IMR-90 (cell line): ENCODE measurements around the gene MAPK1. TPM values are rescaled to one million over a fixed set of nuclear protein-coding genes. Genes with fewer than 3 reads are reported as not detected.
"Not testable (repeated sequence)": the region's sequence is repeated elsewhere in the genome, so short reads cannot be mapped to it uniquely, and the experiment has no call there.

ENCODE experiments used
- ATAC-seq: fragments of 200-7000 bp; cut with Tn5 transposase; 2 replicates; pipeline ENCODE4 v1.9.1; 2020; ENCODE audit warnings: low read depth, mild to moderate bottlenecking, moderate library complexity
- BruUV-seq: library from RNA; stranded (reverse); fragments of 400-500 nt; replicated peaks from 2 replicates; lab custom pipeline; 2021; lab: Mats Ljungman, UMichigan
- CTCF ChIA-PET: fragments of 300-600 bp; formaldehyde crosslinking; extraction: SDS; loops from one replicate; lab custom pipeline; 2021; ENCODE audit warnings: antibody characterized with exemption; lab: Yijun Ruan, JAX
- POLR2A ChIA-PET: fragments of 300-600 bp; sonication (Branson Sonifier 250); formaldehyde crosslinking; loops from one replicate; lab custom pipeline; 2022; ENCODE audit warnings: antibody characterized with exemption; ENCODE audit not compliant: unreplicated experiment; lab: Charles Lee
- DNase-seq: peaks from one replicate; pipeline ENCODE4 v3.0.0; 2013
- H2AFZ ChIP-seq: replicated peaks from 2 replicates; pipeline ENCODE3; 2013; ENCODE audit warnings: low read length, mild to moderate bottlenecking; ENCODE audit not compliant: poor library complexity
- H2AK5ac ChIP-seq: 2 replicates; pipeline ENCODE4 v1.6.1; 2013; ENCODE audit warnings: low read depth, low read length, inconsistent platforms
- H2AK9ac ChIP-seq: replicated peaks from 2 replicates; pipeline ENCODE3; 2013; ENCODE audit warnings: mild to moderate bottlenecking, low read depth, low read length, moderate library complexity; ENCODE audit not compliant: poor library complexity
- H2BK120ac ChIP-seq: 2 replicates; pipeline ENCODE4 v1.6.1; 2013; ENCODE audit warnings: low read depth, low read length, inconsistent platforms
- H2BK15ac ChIP-seq: 3 replicates; pipeline ENCODE4 v1.6.1; 2013; ENCODE audit warnings: low read depth, low read length, inconsistent platforms
- H2BK20ac ChIP-seq: 2 replicates; pipeline ENCODE4 v1.6.1; 2013; ENCODE audit warnings: low read depth, mild to moderate bottlenecking, inconsistent platforms, low read length, moderate library complexity
- H2BK5ac ChIP-seq: 2 replicates; pipeline ENCODE4 v1.6.1; 2013; ENCODE audit warnings: mild to moderate bottlenecking, low read depth, low read length, inconsistent platforms; ENCODE audit not compliant: poor library complexity, severe bottlenecking
- H3K14ac ChIP-seq: replicated peaks from 2 replicates; pipeline ENCODE4 v1.6.1; 2013; ENCODE audit warnings: low read depth, low read length, inconsistent platforms
- H3K18ac ChIP-seq: 2 replicates; pipeline ENCODE4 v1.6.1; 2013; ENCODE audit warnings: low read depth, low read length, control low read depth
- H3K23ac ChIP-seq: 2 replicates; pipeline ENCODE4 v1.6.1; 2013; ENCODE audit warnings: low read depth, low read length, inconsistent platforms
- H3K27ac ChIP-seq: 2 replicates; pipeline ENCODE4 v1.5.1; 2013; ENCODE audit warnings: mild to moderate bottlenecking, control low read depth, low read length; ENCODE audit not compliant: insufficient read depth
- H3K27me3 ChIP-seq: 2 replicates; pipeline ENCODE4 v1.6.1; 2013; ENCODE audit warnings: low read length; ENCODE audit not compliant: control insufficient read depth, insufficient read depth
- H3K36me3 ChIP-seq: 2 replicates; pipeline ENCODE4 v1.6.1; 2013; ENCODE audit warnings: low read length, mixed read lengths; ENCODE audit not compliant: control insufficient read depth, insufficient read depth
- H3K4ac ChIP-seq: 2 replicates; pipeline ENCODE4 v1.6.1; 2013; ENCODE audit warnings: low read depth, low read length, inconsistent platforms
- H3K4me1 ChIP-seq: 2 replicates; pipeline ENCODE4 v1.6.1; 2013; ENCODE audit warnings: low read length, mixed read lengths; ENCODE audit not compliant: control insufficient read depth, insufficient read depth
- H3K4me2 ChIP-seq: 2 replicates; pipeline ENCODE4 v1.6.1; 2013; ENCODE audit warnings: low read depth, mild to moderate bottlenecking, control low read depth, low read length, moderate library complexity
- H3K4me3 ChIP-seq: 2 replicates; pipeline ENCODE4 v1.5.1; 2013; ENCODE audit warnings: low read depth, mild to moderate bottlenecking, control low read depth, low read length, moderate library complexity; ENCODE audit not compliant: insufficient read depth
- H3K56ac ChIP-seq: 2 replicates; pipeline ENCODE4 v1.6.1; 2013; ENCODE audit warnings: low read length, inconsistent platforms; ENCODE audit not compliant: insufficient read depth; ENCODE audit errors: extremely low read depth
- H3K79me1 ChIP-seq, 2 experiments: 2 replicates each; pipeline ENCODE4 v1.6.1; 2013; ENCODE audit warnings: low read length in 2 of 2, inconsistent platforms in 1 of 2, low read depth in 1 of 2
- H3K9ac ChIP-seq: 2 replicates; pipeline ENCODE4 v1.6.1; 2013; ENCODE audit warnings: low read depth, low read length, control low read depth
- H3K9me1 ChIP-seq: 2 replicates; pipeline ENCODE4 v1.6.1; 2013; ENCODE audit warnings: low read length, inconsistent platforms; ENCODE audit not compliant: insufficient read depth
- H3K9me3 ChIP-seq: 2 replicates; pipeline ENCODE4 v1.6.1; 2013; ENCODE audit warnings: low read length; ENCODE audit not compliant: control insufficient read depth, insufficient read depth
- H4K20me1 ChIP-seq: 2 replicates; pipeline ENCODE4 v1.6.1; 2013; ENCODE audit warnings: low read length, inconsistent platforms; ENCODE audit not compliant: insufficient read depth
- H4K5ac ChIP-seq: 2 replicates; pipeline ENCODE4 v1.6.1; 2013; ENCODE audit warnings: mild to moderate bottlenecking, low read depth, low read length, control low read depth
- H4K8ac ChIP-seq, 2 experiments: 2 replicates each; pipeline ENCODE4 v1.6.1; 2013; ENCODE audit warnings: low read depth in 2 of 2, low read length in 2 of 2, control low read depth in 1 of 2, inconsistent platforms in 1 of 2
- H4K91ac ChIP-seq: 2 replicates; pipeline ENCODE4 v1.6.1; 2013; ENCODE audit warnings: low read depth, low read length, inconsistent platforms; ENCODE audit not compliant: insufficient read depth
- WGBS, 2 experiments: methylation state at CpG; one replicate each; pipeline versions ENCODE4 v1.1.5 to v1.1.7; 2013; ENCODE audit warnings: missing lambda C conversion rate in 2 of 2; ENCODE audit not compliant: insufficient read length in 1 of 2; ENCODE audit errors: extremely low coverage in 2 of 2; 5-methylcytosine and 5-hydroxymethylcytosine counted together
- dilution Hi-C: fragments of 300-500 bp; cut with HindIII; formaldehyde crosslinking; loops from one replicate; pipeline ENCODE4 v1.14.3; 2018; ENCODE audit warnings: low sequenced_read_pairs; ENCODE audit not compliant: unreplicated experiment
- in situ Hi-C: fragments of 300-500 bp; cut with MboI; formaldehyde crosslinking; loops from 3 replicates; pipeline ENCODE4 v1.14.3; 2019; ENCODE audit warnings: low sequenced_read_pairs, inconsistent platforms, mixed read lengths
- intact Hi-C: fragments of 100-400 bp; cut with micrococcal nuclease; formaldehyde crosslinking; loops from 2 replicates; pipeline ENCODE4 v1.10.0; 2022
- polyA plus RNA-seq, 3 experiments: library from polyadenylated mRNA; depleted of rRNA; stranded (reverse); fragments of >200 nt; gene quantifications; 2 replicates each; pipeline ENCODE4 v1.2.3, GENCODE V29; 2012; ENCODE audit warnings: low replicate concordance in 1 of 3
- total RNA-seq: library from RNA; depleted of rRNA; stranded (reverse); fragments of >200 nt; gene quantifications from 2 replicates; pipeline ENCODE4 v1.2.3, GENCODE V29; 2012

Gene MAPK1
- total and polyA plus RNA-seq, 2 of the 4 experiments (the other 2 are of a cell fraction) = 41.0 to 51.3 TPM

GRCh38 chr22:21824962-21825361 lies 42.5 kb downstream of the MAPK1 start:
- CTCF ChIA-PET, H4K91ac ChIP-seq, H2BK5ac ChIP-seq, H2BK15ac ChIP-seq, POLR2A ChIA-PET, H4K5ac ChIP-seq, H3K4me2 ChIP-seq, H2AFZ ChIP-seq, in situ Hi-C loops, H3K9me3 ChIP-seq, DNase-seq, H2AK9ac ChIP-seq, H3K27ac ChIP-seq, H2BK120ac ChIP-seq, H3K4ac ChIP-seq, H3K27me3 ChIP-seq, H3K36me3 ChIP-seq, H3K9ac ChIP-seq, H3K23ac ChIP-seq, BruUV-seq, H2AK5ac ChIP-seq, H3K56ac ChIP-seq, intact Hi-C loops, H3K4me3 ChIP-seq, H4K8ac ChIP-seq, ATAC-seq, H2BK20ac ChIP-seq, H3K18ac ChIP-seq, H3K14ac ChIP-seq, dilution Hi-C loops: not testable (repeated sequence)
- WGBS, 2 experiments = 90% methylated on average over 4 of the region's 7 CpGs; no CpG with 5 or more reads in 1 of the 2 experiments
- Histone ChIP-seq H3K79me1 (peaks cover 16 to 79% of the 10 kb centered on the region in 2 experiments), H4K20me1 (peaks cover 88% of the 10 kb centered on the region), H3K4me1 (peaks cover 15% of the 10 kb centered on the region), H3K9me1 (peaks cover 29% of the 10 kb centered on the region)
